Left renal cortex interstitium (tissue), 4 donors: ENCODE measurements around the gene TMEM182. TPM values are rescaled to one million over a fixed set of nuclear protein-coding genes. Genes with fewer than 3 reads are reported as not detected.

Source experiments
- DNase-seq, 4 donors: peaks; one replicate each; pipeline ENCODE4 v3.0.0-alpha.2; 2013; ENCODE audit warnings: low read depth in 4 of 4, low spot score in 2 of 4, missing footprints in 1 of 4
- polyA plus RNA-seq, 4 donors: library from polyadenylated mRNA; unstranded; fragments of 120-200 nt; gene quantifications; one replicate each; pipeline ENCODE4 v1.2.1, GENCODE V29; 2013; ENCODE audit not compliant: insufficient read length in 4 of 4

TMEM182 gene
- polyA plus RNA-seq, 4 donors: 7.6 to 8.9 (median 8.1) TPM

DNA sequence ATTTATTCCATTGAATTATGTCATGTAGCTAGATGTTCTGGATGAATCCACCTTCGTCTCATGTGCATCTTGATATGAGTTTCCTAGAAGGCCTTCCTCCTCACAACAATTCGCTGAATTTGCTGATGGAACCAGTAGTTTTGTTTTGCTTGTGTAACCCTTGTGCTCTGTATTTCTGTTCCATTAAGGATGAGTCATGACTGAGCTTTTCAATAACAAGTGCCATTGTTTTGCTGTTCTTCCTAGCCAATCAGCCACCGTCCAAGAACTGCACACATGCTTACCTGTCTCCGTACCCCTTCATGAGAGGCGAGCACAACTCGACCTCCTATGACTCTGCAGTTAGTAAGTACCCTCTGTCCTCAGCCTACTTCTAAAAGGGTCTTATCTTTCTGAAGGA lies 2.3 kb downstream of the TMEM182 start:
- no peak for DNase-seq

DNA sequence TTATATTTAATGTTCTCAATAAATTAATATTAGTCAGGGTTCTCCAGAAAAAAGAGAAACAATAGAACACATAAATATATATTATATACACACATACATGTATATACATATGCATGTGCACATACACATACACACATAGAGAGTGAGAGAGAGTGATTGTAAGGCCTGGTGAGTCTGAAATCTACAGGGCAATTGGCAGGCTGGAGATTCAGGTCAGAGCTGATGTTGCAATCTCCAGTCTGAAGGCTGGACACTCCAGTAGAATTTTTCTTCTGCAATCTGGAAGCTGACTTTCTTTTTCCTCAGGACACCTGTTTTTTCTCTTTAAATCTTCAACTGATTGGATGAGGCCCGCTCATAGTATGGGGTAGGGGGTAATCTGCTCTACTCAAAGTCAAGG lies 3.2 kb downstream of the TMEM182 start:
- DNase-seq: no peak

DNA sequence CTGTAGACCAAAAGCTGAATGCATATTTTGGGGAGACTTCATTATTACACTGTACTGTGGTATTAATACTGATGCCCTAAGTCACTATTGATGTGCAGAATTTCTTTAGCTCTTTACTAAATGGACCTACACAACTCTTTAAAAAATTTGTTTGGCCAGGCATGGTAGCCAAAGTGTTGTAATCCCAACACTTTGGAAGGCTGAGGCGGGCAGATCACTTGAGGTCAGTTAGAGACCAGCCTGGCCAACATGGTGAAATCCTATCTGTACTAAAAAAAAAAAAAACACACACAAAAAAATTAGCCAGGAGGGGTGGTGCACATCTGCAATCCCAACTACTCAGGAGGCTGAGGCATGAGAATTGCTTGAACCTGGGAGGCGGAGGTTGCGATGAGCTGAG lies 6.4 kb downstream of the TMEM182 start:
- no peak for DNase-seq

DNA sequence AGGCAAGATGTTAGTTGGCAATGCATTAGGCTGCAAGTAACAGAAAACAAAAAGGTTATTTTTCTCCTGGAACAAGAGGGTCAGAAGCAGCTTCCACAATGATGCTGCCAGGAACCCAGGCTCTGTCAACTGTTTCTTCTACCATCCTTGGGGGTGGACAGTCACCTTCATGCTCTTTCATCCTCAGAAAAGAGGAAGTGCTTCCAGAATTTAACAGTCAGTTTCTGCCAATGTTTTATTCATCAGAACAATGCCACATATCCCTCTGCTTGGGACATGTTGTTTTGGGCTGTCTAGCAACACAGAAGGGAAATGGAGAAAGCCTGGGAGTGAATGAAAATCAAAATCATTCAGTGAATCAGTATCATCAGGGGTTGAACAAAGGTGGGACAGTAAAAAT lies 7.1 kb downstream of the TMEM182 start:
- DNase-seq: no peak

DNA sequence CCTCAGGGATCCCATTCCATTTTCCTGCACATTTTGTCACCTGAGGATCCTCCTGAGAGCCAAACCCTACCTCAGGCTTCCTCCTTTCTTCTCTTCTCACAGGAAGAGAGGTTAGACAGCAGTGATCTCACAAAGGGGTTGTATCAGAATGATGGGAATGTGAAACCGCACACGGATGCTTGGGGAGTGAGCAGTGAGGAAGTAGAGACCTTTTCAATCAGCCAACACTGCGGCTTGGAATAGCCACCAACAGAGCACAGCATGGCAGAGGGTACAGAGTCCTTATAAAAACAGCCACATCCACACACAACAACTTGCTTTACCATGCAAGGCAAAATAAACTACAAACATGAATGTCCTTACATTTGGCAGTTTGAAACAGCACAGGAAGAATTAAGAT lies 8.7 kb downstream of the TMEM182 start:
- DNase-seq: no peak

DNA sequence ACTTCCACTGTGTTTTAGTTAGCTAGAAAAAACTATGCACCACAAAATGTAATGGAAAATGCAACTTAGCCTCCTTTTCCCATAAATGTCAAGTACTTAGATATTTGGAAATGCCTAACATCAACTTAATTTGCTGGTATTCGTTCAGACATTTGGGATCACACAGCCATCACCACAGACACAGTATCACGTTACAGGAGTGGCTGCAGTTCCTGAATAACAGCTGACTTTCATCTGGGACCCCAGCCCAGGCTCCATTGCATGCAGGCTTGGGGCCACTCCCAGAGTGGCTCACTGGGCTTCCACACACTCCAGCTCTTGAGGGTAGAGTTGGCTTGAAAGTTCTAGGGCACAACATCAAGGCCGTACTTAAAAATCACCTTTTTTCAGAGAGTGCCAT lies 9.3 kb downstream of the TMEM182 start:
- DNase-seq: no peak

DNA sequence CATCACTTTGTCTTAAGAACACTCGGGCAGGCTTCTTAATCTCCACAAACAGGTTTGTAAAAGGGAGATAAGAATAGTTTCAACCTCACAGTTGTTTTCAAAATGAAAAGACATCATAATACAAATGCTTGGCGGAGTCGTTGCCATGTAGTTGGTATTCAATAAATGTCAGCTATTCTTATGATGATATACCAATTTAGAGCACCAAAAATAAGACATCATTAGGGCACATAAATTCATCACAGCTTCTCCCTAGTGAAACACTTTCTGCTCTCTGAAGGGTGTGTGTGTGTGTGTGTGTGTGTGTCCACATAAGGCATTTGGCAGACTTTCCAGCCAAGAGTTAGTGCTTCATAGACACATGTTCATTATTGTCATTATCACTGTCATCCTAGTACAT lies 10.8 kb downstream of the TMEM182 start:
- no peak for DNase-seq

DNA sequence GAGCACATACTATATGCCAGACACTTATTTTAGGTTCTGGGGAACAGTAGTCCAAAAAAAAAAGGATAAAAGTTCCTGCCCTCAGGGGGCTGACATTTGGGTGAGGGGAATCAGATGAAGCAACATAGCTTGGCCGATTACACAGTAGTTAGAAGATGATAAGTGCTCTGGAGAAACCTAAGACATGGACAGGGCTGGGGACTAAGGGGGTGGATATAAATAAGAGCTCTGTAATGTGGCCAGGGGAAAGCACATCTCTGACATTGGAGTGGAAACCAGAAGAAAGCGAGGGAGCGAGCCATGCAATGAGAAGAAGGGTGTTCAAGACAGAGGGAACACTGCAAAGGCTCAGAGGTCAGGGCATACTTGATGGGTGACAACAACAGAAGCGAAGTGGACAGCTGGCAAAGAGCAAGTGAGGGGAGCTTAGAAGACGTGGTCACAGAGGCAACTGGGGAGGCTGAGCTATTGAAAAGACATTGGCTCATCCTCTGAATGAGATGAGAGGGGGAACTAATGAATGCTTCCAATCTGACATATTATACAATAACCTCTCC lies 11.4 kb downstream of the TMEM182 start:
- DNase-seq: no peak

DNA sequence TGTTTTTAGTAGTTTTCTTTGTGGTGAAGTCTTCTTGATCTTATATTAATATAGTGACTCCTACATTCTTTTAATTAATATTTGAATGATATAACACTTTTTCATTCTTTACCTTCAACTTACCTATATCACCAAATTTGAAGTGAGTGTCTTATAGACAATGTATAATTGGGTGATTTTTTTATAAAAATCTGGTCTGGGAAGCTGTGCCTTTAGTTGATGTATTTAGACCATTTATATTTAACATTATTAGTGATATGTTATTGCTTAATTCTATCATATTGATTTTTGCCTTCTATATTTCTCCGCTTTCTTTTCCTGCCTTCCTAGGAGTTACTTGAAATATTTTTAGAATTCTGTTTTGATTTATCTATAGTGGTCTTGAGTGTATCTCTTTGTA lies 16.4 kb downstream of the TMEM182 start:
- DNase-seq: no peak

DNA sequence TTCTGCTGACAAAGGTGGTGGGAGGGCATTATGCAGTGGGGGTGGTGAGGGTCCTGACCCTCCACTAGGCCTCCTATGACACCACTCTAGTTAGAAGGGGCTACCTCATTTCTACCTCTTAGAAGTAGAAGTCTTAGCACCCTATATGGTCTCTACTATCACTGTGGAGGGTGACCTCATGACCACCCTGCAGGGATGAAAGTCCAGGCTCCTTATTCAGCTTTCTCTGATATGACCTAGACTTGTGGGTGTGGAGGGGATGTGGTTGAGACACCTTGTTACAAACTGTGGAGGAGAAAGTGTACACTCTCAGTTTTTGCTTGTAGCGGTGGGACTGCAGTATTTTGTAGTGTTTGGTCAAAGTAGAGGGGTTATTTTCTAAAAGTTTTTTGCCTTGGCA lies 18.6 kb downstream of the TMEM182 start:
- no peak for DNase-seq

DNA sequence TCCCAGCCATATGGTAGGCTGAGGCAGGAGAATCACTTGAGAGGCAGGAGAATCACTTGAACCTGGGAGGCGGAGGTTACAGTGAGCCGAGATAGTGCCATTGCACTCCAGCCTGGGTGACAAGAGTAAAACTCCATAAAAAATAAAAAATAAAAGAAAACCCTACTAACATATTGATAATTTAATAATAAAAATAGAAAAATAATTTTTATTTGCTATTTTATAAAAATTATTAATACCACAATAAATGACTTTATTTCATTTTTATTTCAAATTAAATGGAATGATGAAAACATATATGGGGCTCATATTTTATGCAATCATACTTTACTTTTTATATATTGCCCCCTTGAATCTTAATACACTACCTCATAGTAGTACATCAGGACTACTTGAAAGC lies 20.4 kb downstream of the TMEM182 start:
- DNase-seq: no peak

DNA sequence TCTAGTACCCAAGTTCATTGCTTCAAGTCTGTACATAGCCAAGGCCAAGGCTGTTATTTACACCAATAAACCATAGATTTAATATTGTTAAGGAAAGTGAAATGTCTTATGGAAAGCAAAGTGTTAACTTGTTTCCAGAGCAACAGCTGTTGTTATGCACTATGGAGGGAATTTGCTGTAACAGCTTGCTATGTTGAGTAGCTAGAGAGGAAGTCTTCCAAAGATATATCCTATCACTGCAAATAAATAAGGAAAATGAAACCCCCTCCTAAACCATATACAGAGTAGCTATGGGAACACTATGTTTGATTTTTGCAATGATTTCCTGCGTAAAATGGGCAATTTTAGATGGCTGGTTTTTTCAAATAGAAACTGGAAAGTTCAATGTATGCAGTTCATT lies 21.1 kb downstream of the TMEM182 start:
- no peak for DNase-seq

DNA sequence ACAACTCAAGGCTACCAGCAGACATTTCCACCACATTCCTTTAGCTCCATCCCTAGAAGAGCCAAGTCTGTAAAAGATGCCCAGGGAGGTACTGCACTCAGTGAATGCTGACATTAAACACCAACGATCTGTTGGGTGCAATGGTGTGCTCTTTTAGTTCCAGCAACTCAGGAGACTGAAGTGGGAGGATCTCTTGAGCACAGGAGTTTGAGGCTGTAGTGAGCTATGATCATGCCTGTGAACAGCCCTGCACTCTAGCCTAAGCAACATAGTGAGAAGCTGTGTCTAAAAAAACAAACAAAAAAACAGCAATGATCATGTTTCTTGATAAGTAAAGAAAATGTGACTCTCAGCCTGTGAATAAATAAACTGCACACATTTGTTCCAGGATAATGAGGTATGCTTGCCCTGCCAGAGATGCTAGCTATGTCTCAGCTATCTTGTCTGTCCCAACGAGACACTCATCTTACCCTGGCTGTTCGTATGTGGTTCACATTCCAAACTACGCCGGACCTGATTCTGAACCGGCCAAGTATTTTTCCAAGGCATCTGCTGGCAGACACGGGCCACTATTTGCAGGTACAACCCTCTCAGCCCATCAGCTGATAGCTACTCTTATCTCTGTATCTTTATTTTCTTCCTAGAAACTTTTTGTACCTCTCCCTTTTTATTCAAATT lies 21.8 kb downstream of the TMEM182 start:
- no peak for DNase-seq

DNA sequence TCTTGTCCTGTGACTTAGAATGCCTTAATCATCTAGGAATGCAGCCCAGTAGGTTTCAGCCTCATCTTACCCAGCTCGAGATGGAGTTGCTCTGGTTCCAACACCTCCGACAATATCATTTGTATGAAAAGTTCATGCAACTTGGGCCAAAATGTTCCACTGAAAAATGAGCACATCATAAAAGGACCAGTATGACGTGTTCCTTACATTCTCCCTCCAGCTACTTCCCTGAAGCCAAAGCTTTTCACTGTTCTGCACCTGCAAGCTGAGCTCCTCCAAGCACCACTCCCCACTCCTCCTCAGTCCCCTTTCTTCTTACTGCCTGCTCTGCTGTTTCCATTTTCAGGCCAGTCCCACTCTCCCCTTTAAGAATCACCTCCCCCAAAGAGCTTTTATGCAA lies 23.1 kb downstream of the TMEM182 start:
- DNase-seq: no peak

DNA sequence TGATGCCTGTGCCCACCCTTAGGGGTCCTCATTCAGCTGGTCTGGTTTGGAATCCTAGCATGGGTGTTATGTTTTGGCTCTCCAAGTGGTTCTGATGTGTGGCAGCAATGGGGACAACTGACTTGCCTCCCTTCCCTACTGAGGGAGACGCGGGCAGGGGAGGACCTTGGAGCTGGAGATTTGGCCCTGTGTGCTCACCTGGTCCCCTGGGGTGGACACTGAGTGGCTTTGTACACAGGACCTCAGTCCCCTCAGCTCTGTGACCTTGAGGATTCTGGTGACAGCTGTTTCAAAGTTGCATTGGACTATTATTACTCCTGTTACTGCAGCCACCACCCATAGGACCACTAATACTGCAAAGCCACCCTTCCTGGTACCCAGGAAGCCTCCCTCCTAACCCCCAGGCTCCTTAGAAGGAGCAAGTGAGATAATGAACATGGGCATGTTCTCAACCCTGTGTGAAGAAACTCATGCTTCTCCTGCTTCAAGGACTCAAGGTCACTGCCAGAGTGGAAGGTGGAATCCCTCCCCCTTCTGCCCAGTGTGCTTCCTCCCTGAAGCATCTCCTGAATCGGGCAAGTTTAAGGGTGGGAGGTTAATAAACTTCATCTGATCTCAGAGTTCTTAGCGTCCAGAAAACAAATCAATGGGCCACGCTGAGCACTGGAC lies 26.5 kb downstream of the TMEM182 start:
- no peak for DNase-seq

DNA sequence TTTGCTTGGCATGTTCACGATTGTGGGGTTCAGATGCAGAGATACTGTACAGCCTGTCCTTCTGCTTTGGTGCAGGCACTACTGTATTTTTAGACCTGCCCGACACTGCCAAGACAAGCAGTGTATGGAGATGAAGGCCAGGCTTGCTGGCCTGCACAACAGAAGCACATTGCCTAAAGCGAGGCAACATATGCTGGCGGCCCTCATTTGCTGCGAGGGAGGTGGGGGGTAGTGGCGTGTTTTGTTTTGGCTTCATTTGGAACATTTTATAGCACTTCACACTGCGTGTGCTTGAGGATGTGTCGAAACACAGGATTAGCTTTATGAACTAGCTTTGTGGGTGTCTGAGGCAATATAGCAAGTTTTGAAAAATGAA lies 27.0 kb downstream of the TMEM182 start:
- no peak for DNase-seq

DNA sequence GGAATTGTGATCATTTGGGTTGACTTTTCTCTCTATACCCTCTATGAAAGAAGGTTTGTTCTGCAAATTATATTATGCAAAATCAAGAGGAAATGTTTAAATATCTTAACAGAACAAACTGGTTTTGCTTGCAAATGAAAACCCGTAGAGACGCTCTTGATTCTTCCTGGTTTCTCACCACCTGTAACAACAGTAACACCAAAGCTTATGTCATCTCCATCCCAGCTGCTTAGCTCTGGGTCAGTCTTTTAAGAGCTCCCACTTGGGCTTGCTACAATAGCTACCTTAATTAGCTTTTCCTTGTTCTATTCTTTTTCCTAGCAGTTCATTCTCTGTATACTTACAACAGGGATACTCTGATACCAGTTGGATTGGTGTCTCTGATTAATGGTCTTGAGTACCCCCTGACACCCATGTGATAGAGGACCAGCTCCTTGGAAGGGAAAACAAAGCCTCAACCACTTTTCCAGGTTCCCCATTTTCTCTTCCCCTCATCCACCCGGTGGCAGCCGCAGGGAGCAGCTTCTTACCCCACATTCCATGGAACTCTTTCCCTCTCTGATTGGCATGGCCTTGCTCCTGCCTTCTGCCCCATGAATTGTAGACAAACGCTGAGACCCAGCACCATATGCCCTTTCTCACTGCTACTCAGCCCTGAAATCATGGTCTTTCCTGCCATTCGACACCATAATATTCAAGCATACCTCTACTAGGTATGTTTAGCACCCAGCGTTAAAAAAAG lies 27.7 kb downstream of the TMEM182 start:
- DNase-seq: no peak

DNA sequence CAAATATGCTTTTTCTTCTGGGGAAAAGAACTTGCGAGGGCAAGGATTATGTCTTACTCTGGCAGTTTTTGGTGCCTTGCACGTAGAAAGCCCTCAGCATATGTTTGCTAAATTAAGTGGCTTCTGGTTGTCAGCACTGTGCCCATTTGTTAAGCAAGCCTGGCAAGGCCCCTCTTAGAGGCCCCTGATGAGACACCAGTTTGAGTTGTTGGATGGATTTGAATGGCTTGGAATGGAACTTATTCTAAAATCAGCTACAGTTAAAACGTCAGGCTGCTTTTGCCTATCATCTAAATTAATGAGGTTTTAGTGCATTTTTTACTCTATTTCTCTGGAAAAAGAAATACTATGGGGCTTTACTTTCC lies 28.2 kb downstream of the TMEM182 start:
- no peak for DNase-seq

DNA sequence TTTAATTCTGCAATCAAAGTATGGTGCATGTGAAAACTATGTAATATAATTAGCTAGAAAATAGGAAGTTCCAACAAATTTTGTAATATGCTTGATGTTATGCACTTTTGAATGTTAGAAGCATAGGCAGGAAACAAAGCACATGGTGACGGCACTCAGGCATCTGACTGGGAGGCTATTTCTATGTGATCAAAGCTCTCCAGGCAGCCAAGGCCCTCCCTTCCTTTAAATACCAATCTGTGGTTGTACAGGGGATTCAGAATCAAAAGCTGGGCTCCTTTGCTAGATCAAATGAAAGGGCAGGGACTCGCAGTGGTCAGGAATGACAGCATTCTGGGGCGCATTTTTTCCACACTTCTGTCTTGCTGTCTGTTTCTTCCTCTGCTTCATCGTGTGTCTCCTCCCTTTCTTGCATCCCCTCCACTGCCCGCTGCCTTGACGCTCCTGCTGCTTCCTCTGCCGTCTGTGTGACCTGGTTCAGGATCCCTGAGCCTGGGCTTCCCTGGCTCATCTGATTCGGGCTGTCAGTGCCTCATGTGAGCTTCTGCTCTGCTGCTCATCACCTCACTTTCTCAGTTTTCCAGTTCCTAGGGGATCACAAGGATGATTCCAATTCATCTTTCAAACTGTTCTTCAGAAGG lies 30.9 kb downstream of the TMEM182 start:
- DNase-seq: no peak

DNA sequence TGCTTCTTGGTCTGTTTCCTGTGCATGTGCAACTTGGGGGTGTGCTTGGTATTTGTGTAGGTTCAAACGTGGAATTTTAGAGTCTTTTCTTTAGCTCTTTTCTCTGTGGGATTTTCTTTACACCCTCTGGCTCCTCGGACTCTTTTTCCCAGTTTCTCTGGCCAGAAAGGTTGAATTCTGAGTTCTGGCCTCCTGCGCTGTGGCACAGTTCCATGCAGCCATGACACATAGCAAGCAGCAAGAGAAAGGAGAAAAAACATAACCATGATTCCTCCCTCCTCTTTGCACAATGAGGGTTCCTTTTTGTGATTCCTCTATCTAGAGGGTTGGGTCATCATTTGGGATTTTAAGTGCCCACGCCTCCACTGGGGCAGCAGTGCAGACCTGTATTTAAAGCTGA lies 33.8 kb downstream of the TMEM182 start:
- DNase-seq: no peak

DNA sequence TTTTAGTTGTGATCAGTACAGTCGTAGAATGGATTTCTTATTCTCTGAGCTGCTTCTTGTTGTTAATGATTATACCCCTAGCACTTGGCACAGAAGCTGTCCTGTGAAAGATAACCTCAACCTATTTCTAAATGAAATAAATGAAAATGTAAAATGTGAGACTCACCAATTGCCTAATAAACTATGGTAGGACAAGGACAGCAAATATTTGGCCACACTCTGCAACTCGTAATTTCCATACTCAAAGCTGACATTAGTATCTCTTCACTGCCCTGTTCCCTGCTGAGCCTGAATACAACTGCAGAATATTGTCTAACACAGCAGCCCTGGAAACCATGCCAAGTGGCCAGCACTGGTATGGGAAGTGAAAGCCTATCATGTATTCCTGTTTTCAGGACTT lies 34.5 kb downstream of the TMEM182 start:
- no peak for DNase-seq
